ENCODE data around the gene CCNY. TPM values are rescaled to one million over a fixed set of nuclear protein-coding genes. Genes with fewer than 3 reads are reported as not detected.

Gene CCNY
- total RNA-seq, 2 experiments from 2014 or later, result 64.9 to 66.9 TPM

- CTCF ChIA-PET, result interaction anchor here (0.6 kb wide), 1 partner anchor 268 kb away, joined by 4 read pairs; no protein-coding TSS in a partner anchor
- H3K9me3 Mint-ChIP-seq, result peaks cover 35% of the 10 kb centered on the region
These were observed 102.6 kb downstream of the CCNY start for GRCh38 chr10:35438718-35439571.

GRCh38 chr10:35440016-35440415, 103.7 kb downstream of the CCNY start:
- Mint-ChIP-seq H3K4me3 (no peak overlapping the region), H3K4me1 (ENCODE audit: low read depth) (peaks cover 46% of the 10 kb centered on the region), H3K27ac (no peak overlapping the region), H3K9me3 (peaks cover 40% of the 10 kb centered on the region), H3K36me3 (ENCODE audit: low read depth) (peaks cover 78% of the 10 kb centered on the region), H3K27me3 (no peaks in the 10 kb centered on the region)
- Histone ChIP-seq H3K27ac (ENCODE audit: low read depth in 1 of 2, low read length in 2 of 2) (no peak overlapping the region), H3K4me3 (ENCODE audit: low read length) (no peak overlapping the region), H3K4me1 (ENCODE audit: insufficient read depth, low read length) (no peaks in the 10 kb centered on the region), H3K36me3 (ENCODE audit: insufficient read depth, low read length) (no peaks in the 10 kb centered on the region), H3K27me3 (ENCODE audit: control insufficient read depth in 1 of 2, insufficient read depth in 2 of 2, low read length in 2 of 2) (no peaks in the 10 kb centered on the region), H3K9me3 (ENCODE audit: control insufficient read depth in 1 of 2, insufficient read depth in 1 of 2, low read length in 2 of 2) (peaks cover 30 to 65% of the 10 kb centered on the region in 2 experiments)
- intact Hi-C loops (cut with DNase I, micrococcal nuclease), result loop anchor here in 1 of 2 experiments (10.0 kb wide), 1 partner anchor 315 kb away; the partner anchor contains the start of gene CREM
- ATAC-seq (ENCODE audit: poor library complexity) (no peak), DNase-seq (no peak)
- TF ChIP-seq CTCF (IDR thresholded peaks at IDR 0.05), result no peak
- ChIA-PET POLR2A (no interaction called here), CTCF (no interaction called here)

More at GRCh38 chr10:35438718-35439571, 102.6 kb downstream of the CCNY start:
- no peak overlapping the region for H3K27ac Mint-ChIP-seq
- no peak for TF ChIP-seq CTCF (IDR thresholded peaks at IDR 0.05)
- H3K4me3 Mint-ChIP-seq, result no peak overlapping the region
- DNase-seq (no peak), ATAC-seq (ENCODE audit: poor library complexity) (no peak)
- H3K36me3 ChIP-seq (ENCODE audit: insufficient read depth, low read length), result no peaks in the 10 kb centered on the region
- H3K27me3 Mint-ChIP-seq, result no peaks in the 10 kb centered on the region
- POLR2A ChIA-PET, result interaction anchor here (0.7 kb wide), 1 partner anchor 15 kb away, joined by 3 read pairs; no protein-coding TSS in a partner anchor
- intact Hi-C loops (cut with DNase I, micrococcal nuclease), result no loop called here
- peaks cover 82% of the 10 kb centered on the region for H3K36me3 Mint-ChIP-seq (ENCODE audit: low read depth)
- H3K4me1 Mint-ChIP-seq (ENCODE audit: low read depth), result peaks cover 51% of the 10 kb centered on the region
- H3K27me3 ChIP-seq (ENCODE audit: control insufficient read depth in 1 of 2, insufficient read depth in 2 of 2, low read length in 2 of 2), result no peaks in the 10 kb centered on the region
- H3K4me3 ChIP-seq (ENCODE audit: low read length), result no peak overlapping the region
- H3K4me1 ChIP-seq (ENCODE audit: insufficient read depth, low read length), result no peaks in the 10 kb centered on the region
- H3K9me3 ChIP-seq (ENCODE audit: control insufficient read depth in 1 of 2, insufficient read depth in 1 of 2, low read length in 2 of 2), result peaks cover 19 to 55% of the 10 kb centered on the region in 2 experiments
- H3K27ac ChIP-seq (ENCODE audit: low read depth in 1 of 2, low read length in 2 of 2), result no peak overlapping the region

- intact Hi-C loops (cut with DNase I, micrococcal nuclease), result loop anchor here in 1 of 2 experiments (10.0 kb wide), 1 partner anchor 317 kb away; the partner anchor contains the start of gene CREM
These were observed 105.7 kb downstream of the CCNY start for GRCh38 chr10:35442028-35442427.

More at GRCh38 chr10:35442028-35442427, 105.7 kb downstream of the CCNY start:
- ATAC-seq (ENCODE audit: poor library complexity) (no peak), DNase-seq (no peak)
- Mint-ChIP-seq H3K4me1 (ENCODE audit: low read depth) (peaks cover 60% of the 10 kb centered on the region), H3K27ac (no peak overlapping the region), H3K9me3 (peaks cover 39% of the 10 kb centered on the region), H3K27me3 (no peaks in the 10 kb centered on the region), H3K36me3 (ENCODE audit: low read depth) (peaks cover 74% of the 10 kb centered on the region), H3K4me3 (no peak overlapping the region)
- no peak overlapping the region for H3K27ac ChIP-seq (ENCODE audit: low read depth in 1 of 2, low read length in 2 of 2)
- ChIA-PET POLR2A (no interaction called here), CTCF (no interaction called here)
- H3K36me3 ChIP-seq (ENCODE audit: insufficient read depth, low read length), result no peaks in the 10 kb centered on the region
- H3K27me3 ChIP-seq (ENCODE audit: control insufficient read depth in 1 of 2, insufficient read depth in 2 of 2, low read length in 2 of 2), result no peaks in the 10 kb centered on the region
- no peak overlapping the region for H3K4me3 ChIP-seq (ENCODE audit: low read length)
- H3K4me1 ChIP-seq (ENCODE audit: insufficient read depth, low read length), result peaks cover 12% of the 10 kb centered on the region
- no peak for TF ChIP-seq CTCF (IDR thresholded peaks at IDR 0.05)
- H3K9me3 ChIP-seq (ENCODE audit: control insufficient read depth in 1 of 2, insufficient read depth in 1 of 2, low read length in 2 of 2), result peaks cover 27 to 67% of the 10 kb centered on the region in 2 experiments
